Measurements from ENCODE around the gene GADD45A. TPM values are rescaled to one million over a fixed set of nuclear protein-coding genes. Genes with fewer than 3 reads are reported as not detected.

GADD45A gene
- total and polyA plus RNA-seq, 9 of the 15 experiments (the other 6 are each of a cell fraction or from before 2014, with no cell fraction given) = 21.3 to 156 (median 62.1) TPM

DNA sequence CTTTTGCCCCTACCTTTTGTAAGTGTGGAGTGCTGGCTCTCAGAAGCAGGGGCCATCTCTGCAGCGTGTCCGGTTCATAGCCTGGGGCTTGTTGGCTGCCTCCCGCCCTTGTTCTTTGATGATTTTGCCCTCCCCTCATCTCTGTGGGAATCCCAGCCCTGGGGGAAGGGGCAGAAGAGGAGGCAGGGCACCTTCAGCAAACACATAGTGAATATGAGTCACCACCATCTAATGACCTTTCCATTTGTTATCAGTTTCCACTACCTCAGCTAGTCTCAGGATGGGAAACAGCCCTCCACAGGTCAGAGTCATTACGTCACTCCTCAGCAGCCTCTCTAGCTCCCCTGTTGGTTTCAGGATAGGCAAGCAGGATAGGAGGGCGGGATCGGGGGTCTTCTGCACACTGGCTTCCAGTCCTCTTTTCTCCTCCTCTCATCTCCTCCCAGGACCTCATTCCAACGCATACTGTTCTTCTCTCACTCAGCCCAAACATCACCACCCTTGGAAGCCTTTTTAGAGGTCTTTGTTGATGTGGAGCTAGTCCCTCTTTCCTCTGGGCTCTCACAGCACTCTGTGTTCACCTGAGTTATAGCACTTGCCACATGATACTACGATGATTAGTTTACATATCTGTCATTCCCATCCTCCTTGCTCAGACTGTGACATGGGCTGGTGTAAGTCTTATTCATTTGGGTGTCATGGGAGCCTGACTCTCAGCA, 15.8 kb downstream of the GADD45A start (continued):
- TF ChIP-seq, protein P1, sequence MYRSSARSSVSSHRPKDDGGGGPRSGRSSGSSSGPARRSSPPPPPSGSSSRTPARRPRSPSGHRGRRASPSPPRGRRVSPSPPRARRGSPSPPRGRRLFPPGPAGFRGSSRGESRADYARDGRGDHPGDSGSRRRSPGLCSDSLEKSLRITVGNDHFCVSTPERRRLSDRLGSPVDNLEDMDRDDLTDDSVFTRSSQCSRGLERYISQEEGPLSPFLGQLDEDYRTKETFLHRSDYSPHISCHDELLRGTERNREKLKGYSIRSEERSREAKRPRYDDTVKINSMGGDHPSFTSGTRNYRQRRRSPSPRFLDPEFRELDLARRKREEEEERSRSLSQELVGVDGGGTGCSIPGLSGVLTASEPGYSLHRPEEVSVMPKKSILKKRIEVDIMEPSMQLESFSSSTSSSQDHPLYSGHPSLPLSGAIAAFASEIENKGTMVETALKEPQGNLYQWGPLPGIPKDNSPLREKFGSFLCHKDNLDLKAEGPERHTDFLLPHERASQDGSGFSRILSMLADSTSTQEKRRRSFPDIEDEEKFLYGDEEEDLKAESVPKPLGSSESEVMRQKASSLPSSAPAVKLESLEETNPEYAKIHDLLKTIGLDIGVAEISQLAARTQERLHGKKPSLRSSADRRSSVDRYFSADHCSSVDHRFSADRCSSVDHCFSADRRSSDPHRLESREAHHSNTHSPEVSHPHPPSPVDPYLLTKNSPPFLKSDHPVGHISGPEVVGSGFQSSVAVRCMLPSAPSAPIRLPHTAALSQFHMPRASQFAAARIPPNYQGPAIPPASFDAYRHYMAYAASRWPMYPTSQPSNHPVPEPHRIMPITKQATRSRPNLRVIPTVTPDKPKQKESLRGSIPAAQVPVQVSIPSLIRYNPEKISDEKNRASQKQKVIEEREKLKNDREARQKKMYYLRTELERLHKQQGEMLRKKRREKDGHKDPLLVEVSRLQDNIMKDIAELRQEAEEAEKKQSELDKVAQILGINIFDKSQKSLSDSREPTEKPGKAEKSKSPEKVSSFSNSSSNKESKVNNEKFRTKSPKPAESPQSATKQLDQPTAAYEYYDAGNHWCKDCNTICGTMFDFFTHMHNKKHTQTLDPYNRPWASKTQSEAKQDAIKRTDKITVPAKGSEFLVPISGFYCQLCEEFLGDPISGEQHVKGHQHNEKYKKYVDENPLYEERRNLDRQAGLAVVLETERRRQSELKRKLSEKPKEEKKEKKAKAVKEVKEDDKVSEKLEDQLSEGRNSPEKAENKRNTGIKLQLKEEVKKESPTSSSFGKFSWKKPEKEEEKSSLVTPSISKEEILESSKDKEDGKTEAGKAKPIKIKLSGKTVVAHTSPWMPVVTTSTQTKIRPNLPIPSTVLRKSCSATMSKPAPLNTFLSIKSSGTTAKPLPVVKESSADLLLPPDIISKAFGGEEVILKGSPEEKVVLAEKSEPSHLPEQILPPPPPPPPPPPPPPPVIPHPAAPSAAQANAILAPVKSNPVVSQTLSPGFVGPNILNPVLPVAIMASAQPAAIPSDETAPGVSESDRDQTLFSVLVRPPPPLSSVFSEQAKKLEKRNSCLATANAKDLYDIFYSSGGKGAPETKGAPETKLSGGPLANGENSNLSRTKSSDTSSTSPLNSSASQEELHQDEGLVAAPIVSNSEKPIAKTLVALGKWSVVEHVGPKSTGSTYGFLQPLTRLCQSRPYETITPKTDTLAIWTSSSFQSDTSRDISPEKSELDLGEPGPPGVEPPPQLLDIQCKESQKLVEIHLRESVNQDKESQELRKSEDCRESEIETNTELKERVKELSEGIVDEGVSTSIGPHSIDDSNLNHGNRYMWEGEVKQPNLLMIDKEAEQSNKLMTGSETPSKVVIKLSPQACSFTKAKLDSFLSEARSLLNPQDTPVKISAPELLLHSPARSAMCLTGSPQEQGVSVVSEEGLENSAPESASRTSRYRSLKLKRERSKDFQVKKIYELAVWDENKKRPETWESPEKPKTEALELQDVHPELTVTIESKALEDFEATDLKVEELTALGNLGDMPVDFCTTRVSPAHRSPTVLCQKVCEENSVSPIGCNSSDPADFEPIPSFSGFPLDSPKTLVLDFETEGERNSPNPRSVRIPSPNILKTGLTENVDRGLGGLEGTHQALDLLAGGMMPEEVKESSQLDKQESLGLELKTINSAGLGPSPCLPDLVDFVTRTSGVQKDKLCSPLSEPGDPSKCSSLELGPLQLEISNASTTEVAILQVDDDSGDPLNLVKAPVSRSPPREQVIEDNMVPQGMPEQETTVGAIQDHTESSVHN (IDR thresholded peaks at IDR 0.05; ENCODE audit: borderline replicate concordance in 1 of 2, low read depth in 1 of 2) = peak in 1 of 2 experiments; percentile 60; a peak in 1 of 4 replicates
- TF ChIP-seq ZNF696 (CRISPR knock-in tag; conservative IDR thresholded peaks at IDR 0.05) (no peak), EP300 (IDR thresholded peaks at IDR 0.05; ENCODE audit: low read length) (peak; percentile 82), L3MBTL2 (IDR thresholded peaks at IDR 0.05) (0 out of 2 replicates have a peak, but pooled peaks have one; percentile 36), NFE2 (IDR thresholded peaks at IDR 0.05; ENCODE audit: low read depth) (peak; percentile 34; the same call in 1 of the 2 replicates), CREB1 (IDR thresholded peaks at IDR 0.05) (peak; percentile 85), CREB1 (CRISPR knock-in tag; IDR thresholded peaks at IDR 0.05) (peak; percentile 86), RNF2 (IDR thresholded peaks at IDR 0.05) (peak; percentile 61; the same call in 1 of the 2 replicates), ZNF316 (IDR thresholded peaks at IDR 0.05) (0 out of 2 replicates have a peak, but pooled peaks have one; percentile 32), NCOR1 (IDR thresholded peaks at IDR 0.05) (peak; percentile 53)
- TF ChIP-seq, protein P2, sequence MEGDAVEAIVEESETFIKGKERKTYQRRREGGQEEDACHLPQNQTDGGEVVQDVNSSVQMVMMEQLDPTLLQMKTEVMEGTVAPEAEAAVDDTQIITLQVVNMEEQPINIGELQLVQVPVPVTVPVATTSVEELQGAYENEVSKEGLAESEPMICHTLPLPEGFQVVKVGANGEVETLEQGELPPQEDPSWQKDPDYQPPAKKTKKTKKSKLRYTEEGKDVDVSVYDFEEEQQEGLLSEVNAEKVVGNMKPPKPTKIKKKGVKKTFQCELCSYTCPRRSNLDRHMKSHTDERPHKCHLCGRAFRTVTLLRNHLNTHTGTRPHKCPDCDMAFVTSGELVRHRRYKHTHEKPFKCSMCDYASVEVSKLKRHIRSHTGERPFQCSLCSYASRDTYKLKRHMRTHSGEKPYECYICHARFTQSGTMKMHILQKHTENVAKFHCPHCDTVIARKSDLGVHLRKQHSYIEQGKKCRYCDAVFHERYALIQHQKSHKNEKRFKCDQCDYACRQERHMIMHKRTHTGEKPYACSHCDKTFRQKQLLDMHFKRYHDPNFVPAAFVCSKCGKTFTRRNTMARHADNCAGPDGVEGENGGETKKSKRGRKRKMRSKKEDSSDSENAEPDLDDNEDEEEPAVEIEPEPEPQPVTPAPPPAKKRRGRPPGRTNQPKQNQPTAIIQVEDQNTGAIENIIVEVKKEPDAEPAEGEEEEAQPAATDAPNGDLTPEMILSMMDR (IDR thresholded peaks at IDR 0.05 in 2 of 3, conservative IDR thresholded peaks at IDR 0.05 in 1 of 3; ENCODE audit: insufficient read depth in 2 of 3, low read depth in 1 of 3, low read length in 3 of 3) = peak; percentile 65 to 69 (median 65)
- TF ChIP-seq, protein P3, sequence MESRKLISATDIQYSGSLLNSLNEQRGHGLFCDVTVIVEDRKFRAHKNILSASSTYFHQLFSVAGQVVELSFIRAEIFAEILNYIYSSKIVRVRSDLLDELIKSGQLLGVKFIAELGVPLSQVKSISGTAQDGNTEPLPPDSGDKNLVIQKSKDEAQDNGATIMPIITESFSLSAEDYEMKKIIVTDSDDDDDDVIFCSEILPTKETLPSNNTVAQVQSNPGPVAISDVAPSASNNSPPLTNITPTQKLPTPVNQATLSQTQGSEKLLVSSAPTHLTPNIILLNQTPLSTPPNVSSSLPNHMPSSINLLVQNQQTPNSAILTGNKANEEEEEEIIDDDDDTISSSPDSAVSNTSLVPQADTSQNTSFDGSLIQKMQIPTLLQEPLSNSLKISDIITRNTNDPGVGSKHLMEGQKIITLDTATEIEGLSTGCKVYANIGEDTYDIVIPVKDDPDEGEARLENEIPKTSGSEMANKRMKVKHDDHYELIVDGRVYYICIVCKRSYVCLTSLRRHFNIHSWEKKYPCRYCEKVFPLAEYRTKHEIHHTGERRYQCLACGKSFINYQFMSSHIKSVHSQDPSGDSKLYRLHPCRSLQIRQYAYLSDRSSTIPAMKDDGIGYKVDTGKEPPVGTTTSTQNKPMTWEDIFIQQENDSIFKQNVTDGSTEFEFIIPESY (CRISPR knock-in tag; IDR thresholded peaks at IDR 0.05) = 0 out of 2 replicates have a peak, but pooled peaks have one; percentile 13
- TF ChIP-seq, protein P4, sequence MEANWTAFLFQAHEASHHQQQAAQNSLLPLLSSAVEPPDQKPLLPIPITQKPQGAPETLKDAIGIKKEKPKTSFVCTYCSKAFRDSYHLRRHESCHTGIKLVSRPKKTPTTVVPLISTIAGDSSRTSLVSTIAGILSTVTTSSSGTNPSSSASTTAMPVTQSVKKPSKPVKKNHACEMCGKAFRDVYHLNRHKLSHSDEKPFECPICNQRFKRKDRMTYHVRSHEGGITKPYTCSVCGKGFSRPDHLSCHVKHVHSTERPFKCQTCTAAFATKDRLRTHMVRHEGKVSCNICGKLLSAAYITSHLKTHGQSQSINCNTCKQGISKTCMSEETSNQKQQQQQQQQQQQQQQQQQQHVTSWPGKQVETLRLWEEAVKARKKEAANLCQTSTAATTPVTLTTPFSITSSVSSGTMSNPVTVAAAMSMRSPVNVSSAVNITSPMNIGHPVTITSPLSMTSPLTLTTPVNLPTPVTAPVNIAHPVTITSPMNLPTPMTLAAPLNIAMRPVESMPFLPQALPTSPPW (CRISPR knock-in tag; IDR thresholded peaks at IDR 0.05) = peak; percentile 40; the same call in 1 of the 2 replicates
